LoVo (cell line): Measurements from ENCODE around the gene KLHL25.

Source experiments
- DNase-seq: peaks from one replicate; pipeline ENCODE4 v3.0.0-alpha.2; 2016; ENCODE audit warnings: low spot score

Gene KLHL25

DNA sequence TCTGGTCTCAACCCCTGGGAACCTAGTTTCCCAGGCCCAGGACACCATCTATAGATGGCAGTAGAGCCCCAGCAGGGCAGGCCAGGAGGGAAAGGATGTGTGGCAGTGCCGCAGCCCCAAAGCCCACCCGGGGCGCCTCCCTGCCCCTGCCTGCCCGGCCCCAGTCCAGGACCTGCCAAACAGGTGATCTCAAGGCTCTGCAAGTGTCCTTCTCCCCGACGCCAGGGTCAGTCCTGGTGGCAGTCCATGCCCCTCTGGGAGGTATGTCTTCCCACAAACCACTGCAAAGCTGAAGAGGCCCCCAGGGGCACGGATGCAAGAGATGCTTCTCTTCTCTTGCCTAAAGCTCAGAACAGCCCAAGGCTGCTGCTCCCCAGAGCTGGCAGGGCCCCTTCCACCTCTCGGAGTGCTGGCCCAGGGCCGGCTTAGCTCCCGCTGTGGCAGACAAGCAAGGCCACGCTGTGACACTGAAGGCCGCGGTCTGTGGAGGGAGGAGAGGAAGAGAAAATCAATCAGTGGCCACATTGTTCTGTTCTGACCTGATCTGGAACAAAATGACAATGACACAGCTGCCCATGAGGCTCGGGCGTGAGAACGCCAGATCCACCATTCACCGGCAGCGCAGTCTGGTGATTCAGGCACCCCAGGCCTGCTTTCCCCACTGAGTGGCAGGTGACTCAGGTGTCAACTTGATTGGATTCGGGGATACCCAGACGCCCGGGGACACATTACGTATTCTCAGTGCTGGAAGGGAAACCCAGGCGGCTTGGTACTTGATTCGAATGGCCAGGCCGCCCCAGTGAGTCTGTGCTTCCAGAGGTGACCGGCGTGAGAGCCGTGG is 34.0 kb downstream of the KLHL25 start:
- DNase-seq: no peak

DNA sequence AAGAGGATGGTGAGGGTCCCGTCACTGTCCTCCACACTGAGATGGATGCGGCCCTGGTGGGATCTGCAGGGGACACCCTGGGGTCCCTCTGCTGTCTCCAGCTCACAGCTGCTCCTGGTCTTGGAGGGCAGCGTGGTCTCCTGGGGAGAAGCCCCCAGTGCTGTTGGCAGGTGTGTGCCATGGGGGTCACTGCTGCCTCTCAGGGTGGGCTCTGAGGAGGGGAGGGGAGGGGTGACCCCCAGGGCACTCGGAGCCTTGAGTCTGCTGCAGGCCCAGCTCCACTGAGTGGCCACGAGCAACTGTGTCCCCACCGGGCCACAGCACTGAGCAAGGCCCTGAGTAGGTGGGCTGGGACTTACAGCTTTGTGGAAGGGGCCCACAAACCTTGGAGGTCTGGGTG is 34.7 kb downstream of the KLHL25 start:
- no peak for DNase-seq

DNA sequence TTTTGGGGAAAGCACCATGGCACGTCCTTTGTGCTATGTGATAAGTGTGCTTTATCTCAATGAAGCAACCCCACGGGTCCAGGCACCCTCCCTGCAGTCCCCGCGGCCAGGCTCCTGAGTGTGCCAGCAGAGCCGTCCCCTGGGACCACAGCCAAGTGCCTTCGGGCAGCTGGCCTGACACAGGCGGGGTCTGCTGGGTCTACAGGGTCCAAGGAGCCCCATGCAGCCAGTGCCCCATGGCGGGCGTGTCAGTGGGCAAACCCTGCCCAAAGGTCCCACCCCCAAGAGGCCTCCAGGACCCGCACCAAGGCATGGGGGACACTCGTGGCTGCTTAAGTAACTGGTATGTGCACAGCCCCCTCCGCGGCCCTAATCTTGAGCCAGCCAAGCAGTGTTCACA is 35.3 kb downstream of the KLHL25 start:
- DNase-seq: no peak

DNA sequence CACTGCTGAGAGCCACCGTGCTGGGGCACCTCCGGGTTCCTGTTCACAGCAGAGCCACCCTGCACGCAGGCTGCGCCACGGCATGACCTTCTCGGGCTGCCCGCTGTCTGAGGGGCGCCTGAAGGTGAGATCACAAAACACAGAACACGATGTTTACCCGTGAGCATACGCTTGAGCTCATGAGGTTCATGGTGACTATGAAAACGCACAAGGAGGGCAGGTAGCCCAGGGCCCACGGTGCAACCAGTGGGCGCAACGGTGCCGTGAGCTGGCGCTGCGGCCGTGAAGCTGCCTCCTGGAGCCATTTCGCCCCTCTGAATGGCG is 36.1 kb downstream of the KLHL25 start:
- DNase-seq: no peak

DNA sequence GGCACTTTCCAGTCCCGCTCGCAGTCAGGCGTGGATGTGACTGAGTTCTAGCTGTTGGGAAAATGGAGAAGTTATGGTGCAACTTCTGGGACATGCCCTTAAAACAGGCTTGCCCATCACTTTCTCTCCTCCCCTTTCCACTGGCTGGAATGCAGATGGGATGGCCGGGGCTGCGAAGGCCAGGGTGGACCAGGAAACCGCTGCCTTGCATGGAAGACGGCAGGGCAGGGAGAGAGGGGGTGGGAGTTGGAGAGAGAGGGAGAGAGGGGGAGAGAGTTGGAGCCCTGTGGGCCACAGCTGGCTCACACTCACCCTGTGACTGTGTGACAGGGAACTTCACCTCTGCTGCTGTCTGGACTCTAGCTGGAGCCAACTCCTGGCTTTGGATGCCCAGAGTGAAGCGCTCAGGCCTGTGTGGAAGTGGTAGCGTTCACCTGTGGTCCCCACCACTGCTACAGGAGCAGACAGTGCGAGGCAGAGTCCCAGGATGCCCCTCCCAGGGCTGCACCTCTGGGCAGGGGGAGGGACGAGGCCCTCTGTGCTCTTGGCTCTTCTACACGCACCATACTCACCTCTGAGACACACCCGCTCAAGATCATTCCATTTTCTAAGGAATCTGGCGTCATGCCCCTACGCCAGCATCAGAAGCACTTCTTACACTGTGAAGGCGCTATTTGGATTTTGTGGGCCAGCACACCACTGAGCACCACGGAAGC is 36.6 kb downstream of the KLHL25 start:
- no peak for DNase-seq

DNA sequence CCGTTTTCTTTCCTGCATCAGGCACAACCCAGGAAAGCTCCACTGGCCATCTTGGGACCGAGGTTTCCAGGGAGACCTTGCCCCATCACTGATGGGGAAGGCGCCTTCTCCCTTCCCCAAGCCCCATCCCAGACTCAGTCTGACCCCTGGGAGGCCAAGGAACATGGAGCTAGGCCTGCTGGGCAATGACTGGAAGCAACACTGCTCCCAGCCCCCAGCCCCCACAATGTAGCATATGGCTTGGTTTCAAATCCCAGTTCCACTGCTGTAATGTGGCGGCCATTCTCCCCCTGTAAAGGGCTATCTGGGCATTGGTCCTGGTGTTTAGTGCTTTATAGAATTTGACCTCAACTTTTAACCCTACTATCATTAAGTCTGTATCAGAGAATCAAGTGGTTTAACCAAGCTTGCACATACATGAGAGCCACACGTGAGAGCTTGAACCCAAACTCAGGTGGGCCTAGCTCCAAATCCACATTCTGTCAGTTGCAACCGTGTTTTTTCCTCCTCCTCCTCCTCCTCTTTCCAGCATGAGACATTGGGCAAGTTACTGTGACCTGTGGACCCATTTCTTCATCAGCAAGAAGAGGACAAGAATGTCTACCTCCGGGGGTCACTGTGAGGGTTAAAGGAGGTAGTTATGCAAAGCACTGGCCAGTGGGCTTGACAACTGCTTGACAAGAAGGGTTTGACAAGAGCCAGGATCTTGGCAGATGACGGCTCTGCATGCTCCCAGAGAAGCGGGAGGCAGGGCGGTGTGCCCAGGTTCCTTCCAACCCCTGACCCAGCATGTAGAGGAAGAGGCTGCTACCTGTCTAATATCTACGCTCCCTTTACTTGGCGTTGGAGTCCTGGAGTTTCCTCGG is 37.4 kb downstream of the KLHL25 start:
- no peak for DNase-seq

DNA sequence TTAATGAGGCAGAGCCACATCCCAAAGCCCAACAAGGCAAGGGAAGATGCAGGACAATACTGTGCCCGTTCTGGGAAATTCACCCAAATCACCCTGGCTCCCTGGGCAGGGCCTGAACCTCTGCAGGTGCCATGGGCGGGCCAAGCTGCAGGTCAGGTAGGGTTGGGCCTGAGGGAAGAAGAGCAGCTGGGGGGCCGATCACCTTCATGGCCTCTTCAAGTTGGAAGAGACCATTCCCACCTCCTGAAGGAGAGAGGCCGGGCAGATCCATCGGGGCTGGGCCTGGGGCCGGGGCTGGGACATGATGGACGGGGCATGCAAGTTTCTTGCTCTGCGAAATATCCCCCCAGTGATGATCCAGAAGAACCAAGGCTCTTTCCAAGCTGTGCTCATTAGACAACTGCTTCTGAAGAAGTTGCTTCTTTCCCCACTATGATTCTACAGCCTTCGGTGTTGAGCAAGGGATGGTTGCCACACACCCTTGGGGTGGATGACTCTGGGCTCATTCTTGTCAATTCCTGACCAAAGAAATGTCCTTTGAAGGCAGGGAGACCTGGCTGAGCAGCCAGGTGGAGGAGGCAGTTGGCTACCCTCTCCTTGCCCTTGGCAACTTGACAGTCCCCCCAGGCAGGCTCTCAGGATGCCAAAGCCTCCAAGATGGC is 38.2 kb downstream of the KLHL25 start:
- no peak for DNase-seq

DNA sequence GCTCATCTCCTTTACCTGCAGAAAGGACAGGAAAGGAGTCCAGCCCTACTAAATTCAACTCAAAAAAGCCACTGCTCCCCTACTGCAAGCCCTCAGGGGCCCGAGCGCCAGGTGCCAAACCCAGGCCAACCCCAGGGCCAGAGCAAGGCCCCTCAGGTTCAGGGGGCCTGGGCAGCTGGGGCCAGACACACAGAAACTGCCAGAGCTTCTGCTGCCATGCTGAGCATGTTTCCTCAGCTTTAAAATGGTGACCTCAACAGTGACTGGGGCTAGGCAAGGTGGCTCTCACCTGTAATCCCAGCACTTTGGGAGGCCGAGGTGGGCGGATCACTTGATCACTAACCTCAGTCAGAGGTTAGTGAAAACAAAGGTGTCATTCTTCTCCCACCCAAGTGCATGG is 38.8 kb downstream of the KLHL25 start:
- DNase-seq: no peak

DNA sequence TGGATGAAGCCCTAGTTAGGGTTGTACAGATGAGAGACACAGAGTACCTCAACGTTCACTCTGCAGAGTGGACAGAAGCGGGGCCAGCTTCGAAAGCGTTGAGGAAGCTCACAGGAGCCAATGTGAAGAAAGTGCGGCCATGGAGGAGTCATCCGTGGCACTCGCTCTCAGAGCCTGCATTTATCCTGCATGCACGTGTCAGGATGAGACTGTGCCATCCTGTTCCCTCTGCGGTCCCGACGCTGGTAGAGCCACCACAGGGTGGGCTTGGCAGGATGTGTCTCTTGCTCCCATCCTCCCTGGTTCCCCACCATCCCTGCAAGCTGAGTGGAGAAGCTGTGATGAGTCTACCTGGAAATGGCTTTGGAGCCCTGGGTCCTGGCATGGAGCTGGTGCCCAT is 39.3 kb downstream of the KLHL25 start:
- no peak for DNase-seq

DNA sequence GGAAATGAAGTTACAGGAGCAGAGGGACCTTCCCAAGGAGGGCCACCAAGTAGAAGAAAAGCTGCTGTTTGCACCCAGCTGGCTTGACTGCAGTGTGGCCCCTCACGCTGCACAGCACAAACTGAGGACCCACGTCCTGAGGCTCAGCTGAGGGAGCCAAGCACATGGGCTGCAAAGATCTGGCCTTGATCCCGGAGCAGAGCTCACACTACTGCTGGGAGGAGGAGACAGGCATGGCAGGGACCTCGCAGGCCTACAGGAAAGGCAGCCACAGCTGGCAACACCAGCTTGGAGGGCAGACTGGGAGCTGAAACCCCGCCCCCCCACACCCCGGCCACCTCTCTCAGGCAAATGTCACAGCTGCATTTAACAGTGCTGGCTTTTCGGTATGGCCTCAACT is 39.7 kb downstream of the KLHL25 start:
- DNase-seq: no peak

DNA sequence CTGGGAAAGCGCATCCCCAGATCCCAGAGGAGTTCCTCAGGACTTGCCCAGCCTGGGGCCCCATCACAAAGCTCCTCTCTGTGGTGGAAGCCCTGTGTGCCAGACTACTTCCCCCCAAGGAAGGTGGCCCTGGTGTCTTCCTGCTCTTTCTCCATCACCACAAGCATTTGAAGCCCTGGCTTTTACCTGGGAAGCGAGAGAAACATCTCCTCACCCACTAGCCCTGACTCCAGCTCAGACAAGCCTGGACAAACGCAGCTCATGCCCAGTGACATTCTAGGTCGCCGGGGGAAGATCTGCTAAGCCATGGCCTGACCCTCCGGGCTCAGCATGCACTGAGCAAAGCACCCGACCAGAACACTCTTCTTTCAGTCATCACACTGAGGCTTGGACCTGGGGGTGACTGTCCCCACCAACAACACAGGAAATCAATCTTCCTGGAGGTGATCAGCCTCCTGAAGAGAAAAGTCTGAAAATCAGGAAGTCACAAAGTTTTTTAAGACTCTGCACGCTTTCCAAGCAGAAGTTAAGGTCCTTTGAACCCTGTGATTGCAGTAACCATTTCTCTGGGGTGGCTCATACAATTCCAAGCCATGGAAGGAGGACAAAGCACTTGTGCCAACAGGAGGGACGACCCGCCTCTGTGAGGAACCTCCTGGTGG is 40.8 kb downstream of the KLHL25 start:
- DNase-seq: no peak

DNA sequence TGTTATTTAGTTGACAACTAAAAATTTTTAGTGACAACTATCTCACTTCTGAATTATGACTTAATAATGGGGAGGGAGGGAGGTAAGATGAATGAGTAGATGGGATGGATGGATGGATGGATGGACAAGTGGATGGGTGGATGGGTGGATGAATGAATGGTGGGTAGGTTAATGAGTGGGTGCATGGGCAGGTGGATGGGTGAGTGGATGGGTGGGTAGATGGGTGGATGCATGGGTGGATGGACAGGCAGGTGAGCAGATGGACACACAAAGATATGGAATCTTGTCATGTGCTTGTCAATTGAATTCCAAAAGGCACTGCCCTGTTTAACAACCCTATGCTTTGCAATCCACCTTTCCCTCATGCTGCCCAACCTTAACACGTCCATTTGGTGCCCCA is 41.5 kb downstream of the KLHL25 start:
- DNase-seq: no peak

DNA sequence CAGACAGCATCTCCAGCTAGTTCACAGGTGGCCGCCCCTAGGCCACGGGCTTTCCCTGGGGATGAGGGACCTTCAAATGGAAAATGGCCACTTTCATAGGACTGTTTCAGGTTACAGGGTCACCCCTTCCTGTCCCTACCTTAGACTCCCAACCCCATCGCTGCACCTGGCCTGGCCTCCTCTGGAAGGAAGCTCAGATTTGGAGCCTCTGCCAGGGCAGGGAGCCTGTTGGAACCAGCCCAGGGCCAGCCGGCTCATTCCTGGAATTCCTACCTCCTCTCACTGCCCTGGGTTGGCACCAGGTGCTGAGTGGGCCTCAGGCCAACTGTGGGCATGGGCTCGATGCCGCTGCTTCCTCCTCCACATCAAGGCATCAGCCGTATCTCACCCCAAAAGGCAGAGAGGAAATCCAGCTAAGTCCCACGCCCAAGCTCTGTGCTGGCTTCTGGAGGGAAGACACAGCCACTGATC is 42.2 kb downstream of the KLHL25 start:
- peak; percentile 10 for DNase-seq

DNA sequence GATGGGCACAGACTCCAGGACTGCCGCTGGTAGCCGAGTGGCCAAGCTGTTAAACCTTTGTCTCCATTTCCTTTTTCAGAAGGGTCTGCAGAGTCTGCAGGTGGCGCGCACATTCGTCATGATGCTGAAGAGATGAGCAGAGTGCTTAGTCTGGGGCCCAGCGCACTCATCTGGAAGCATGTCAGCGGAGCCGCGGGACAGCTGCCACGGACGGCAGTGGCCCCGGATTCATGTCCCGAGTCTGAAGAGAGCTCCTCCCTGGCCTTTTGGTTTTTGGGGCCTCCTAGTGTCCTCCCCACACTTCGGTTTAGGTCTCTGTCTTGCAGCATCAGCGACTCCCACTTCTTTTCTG is 42.6 kb downstream of the KLHL25 start:
- DNase-seq: no peak

DNA sequence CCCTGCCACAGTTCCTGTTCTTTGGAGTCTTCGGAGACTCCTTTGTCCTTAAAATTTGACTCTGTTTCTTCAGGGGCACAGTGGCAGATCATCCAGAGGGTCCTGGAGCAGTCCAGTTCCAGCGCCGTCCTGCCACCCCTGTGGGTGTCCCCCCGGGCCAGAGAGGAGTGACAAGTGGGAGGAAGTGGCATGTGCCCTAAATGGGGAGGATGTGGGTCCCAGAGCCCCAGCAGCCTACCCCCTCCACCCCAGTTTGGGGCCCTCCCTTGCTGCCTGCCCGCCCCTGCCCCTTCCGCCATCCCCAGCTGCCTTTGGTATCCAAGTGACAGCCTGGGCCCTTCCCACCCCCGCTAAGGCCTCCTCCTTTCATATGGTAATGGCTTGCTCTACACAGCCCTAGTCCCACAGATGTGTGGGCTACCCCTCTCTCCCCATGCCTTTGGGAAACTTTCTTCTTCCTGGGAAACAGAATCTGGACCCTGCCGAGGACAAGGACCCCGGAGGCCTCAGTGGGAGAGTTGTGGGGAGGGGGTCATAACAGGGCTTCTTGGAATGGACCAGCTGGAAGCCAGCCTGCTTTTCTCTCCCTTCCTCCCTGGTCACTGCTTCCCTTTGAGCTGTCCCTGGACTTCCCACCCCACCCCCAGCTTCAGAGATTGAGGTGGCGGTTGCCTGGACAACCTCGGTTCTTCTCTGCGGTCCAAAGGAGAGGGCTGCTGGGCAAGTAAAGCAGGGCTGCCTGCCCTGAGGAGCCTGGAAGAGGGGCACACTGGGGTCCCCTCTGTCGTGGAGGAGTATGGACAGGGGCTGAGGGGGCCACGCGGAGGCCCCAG is 43.2 kb downstream of the KLHL25 start:
- DNase-seq: no peak

DNA sequence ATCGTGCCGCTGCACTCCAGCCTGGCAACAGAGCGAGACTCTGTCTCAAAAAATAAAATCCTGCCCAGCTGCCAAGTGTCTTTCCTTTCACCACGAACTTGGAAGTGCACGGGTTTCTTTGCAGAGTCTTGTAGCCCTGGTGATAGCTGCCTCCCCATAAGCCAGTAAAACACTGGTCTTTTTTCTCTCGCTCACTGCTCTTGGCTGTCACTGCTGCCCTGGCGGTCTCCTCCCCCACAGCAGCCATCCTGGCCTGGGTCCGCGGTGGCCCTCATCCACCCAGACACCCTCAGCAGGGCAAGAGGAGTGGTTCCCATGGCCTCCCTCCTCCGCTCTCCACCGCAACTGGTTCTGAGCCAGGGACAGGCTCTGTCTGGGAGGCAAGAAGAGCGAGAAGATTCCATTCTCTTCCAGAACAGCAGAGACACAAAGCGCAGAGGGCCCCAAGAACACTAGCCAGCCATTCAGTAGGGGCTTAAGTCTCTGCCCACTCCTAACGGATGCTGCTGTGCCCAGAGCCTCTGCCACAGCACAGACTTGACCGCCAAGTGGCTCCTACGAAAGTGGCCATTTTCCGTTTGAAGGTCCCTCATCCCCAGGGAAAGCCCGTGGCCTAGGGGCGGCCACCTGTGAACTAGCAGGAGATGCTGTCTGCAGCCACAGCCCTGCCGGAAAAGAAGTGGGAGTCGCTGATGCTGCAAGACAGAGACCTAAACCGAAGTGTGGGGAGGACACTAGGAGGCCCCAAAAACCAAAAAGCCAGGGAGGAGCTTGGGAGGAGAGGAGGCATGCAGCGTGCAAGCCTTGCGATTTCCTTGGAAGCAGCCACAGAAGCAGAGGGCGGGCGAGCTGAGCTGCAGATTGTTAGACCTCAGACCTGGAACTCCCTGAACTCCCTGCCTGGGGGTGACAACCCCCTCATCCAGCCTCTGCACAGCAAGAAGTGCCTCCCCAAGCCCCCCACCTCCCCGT is 44.1 kb downstream of the KLHL25 start:
- DNase-seq: no peak

DNA sequence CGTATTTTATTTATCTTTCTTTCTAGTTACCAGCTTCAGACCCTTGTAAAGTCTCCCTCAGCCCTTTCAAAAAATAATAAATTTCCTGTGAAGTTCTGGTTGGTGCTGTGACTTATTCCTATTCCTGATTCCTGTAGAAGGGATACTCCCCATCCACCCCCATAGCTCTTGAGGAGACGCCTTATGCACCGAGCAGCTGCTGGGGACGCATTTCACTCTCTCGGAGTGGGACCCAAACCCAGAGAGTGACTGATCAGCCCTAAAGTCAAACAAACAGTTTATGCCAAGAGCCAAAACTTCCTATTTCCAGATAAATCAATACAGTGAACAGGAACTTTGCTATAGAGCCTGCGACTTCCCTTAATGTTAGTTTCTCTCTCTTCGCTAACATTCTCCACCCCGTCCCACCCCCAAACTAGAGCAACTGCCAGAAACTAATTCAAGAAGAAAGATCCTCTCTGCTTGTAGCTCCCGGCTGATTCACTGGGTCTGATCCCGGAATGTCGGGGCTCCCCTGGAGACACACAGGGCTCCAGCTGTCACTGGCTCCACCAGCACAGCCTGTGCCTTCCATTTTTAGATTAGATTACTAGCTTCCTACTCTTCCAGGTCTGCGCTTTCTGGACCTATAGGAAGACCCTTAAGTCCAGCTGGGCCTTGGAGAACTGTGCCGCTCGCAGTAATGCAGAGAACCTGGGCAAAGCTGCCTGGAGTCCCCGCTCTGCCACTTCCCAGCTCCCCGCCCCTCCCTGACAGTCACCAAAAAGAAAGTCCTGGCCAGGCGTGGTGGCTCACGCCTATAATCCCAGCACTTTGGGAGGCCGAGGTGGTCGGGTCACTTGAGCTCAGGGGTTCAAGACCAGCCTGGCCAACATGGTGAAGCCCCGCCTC is 45.2 kb downstream of the KLHL25 start:
- DNase-seq: no peak

DNA sequence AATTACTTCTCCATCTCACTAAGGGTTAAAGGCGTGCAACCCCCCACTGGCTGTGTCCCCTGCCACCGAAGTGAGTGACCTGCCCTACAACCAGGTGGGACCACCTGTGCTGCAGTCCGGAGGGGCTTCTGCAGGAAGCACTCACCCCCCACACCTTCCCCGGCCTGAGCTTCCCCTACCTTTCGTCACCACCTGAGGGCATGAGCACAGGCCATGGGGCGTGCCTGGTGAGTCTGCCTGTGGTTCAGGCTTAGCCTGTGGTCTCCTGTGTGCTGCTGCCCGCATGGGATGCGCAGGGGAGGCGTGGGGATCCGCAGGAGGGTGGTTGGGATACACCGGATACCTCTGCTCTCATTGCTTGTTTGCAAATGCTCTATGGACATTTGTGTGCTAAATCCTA is 46.0 kb downstream of the KLHL25 start:
- DNase-seq: no peak

DNA sequence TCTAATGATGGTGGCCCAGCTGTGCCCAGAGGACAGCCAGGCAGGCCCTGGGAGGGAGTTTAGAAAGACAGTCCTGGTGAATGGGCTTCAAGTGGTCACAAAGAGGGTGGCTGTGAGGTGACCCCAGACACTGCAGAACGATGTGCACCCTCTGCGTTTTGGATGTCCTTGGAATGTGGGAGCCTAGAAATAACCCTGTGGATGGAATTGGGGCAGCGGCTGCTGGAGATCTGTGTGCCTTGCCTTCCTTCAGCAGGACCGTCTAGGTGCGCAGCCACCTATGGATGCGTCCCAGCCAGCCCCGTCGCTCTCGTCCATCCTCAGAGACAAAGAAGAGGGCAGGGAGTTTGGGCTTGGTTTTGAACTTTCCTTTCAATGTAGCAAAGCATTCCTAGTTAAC is 46.5 kb downstream of the KLHL25 start:
- no peak for DNase-seq
